T-cell (primary cell): ENCODE results near the gene UBE2E2. TPM values are rescaled to one million over a fixed set of nuclear protein-coding genes. Genes with fewer than 3 reads are reported as not detected.

Experiments
- ATAC-seq, 4 experiments: fragments of 200-7000 bp in 3 of 4; fragments of 150-1000 bp in 1 of 4; cut with Tn5 transposase; replicated peaks in 1 of 4; 1 replicate in 3 of 4; 2 replicates in 1 of 4; pipeline ENCODE4 v1.10.0; 2021; ENCODE audit warnings: moderate library complexity in 3 of 4, mild to moderate bottlenecking in 2 of 4, moderate number of reproducible peaks in 1 of 4
- CTCF ChIA-PET, 2 donors: fragments of 300-600 bp; sonication (Branson Sonifier 250); formaldehyde crosslinking; loops; one replicate each; lab custom pipeline; 2022; ENCODE audit warnings: antibody characterized with exemption in 2 of 2; lab: Charles Lee
- POLR2A ChIA-PET, 2 donors: fragments of 300-600 bp; sonication (Branson Sonifier 250); formaldehyde crosslinking; loops; one replicate each; lab custom pipeline; 2022; ENCODE audit warnings: antibody characterized with exemption in 2 of 2; lab: Charles Lee
- DNase-seq, 35 experiments: peaks; one replicate each; pipeline versions ENCODE4 v3.0.0 to v3.0.0-alpha.2; 2013 to 2023
- H3K27ac ChIP-seq: one replicate; pipeline ENCODE4 v1.5.1; 2013; ENCODE audit warnings: low read length
- H3K27me3 ChIP-seq, 2 experiments: replicated peaks in 1 of 2; 1 replicate in 1 of 2; 2 replicates in 1 of 2; pipeline versions ENCODE4 v1.6.1 to v1.7.0; 2013; ENCODE audit warnings: low read length in 1 of 2, mixed read lengths in 1 of 2; ENCODE audit not compliant: control insufficient read depth in 2 of 2, insufficient read depth in 2 of 2; ENCODE audit errors: extremely low read depth in 1 of 2
- H3K36me3 ChIP-seq, 2 donors: 1 replicate in 1 of 2; 2 replicates in 1 of 2; pipeline versions ENCODE4 v1.6.1 to v1.7.0; 2013; ENCODE audit warnings: low read length in 1 of 2; ENCODE audit not compliant: control insufficient read depth in 2 of 2, insufficient read depth in 1 of 2; ENCODE audit errors: extremely low read depth in 1 of 2
- H3K4me1 ChIP-seq, 2 experiments: 1 replicate in 1 of 2; 2 replicates in 1 of 2; pipeline versions ENCODE4 v1.6.1 to v1.7.0; 2013; ENCODE audit warnings: low read length in 2 of 2, mixed read lengths in 1 of 2; ENCODE audit not compliant: insufficient read depth in 2 of 2, control insufficient read depth in 1 of 2; ENCODE audit errors: extremely low read depth in 1 of 2
- H3K4me3 ChIP-seq, 2 donors: 1 replicate in 1 of 2; 2 replicates in 1 of 2; pipeline versions ENCODE4 v1.5.1 to v1.7.0; 2013; ENCODE audit warnings: mild to moderate bottlenecking in 2 of 2, low read length in 1 of 2, moderate library complexity in 1 of 2; ENCODE audit not compliant: control insufficient read depth in 1 of 2; ENCODE audit errors: extremely low read depth in 1 of 2
- H3K9me3 ChIP-seq: 2 replicates; pipeline ENCODE4 v1.7.0; 2013
- H3K27ac Mint-ChIP-seq, 2 donors: one replicate each; pipeline ENCODE4 v1.8.0; 2020 to 2021; ENCODE audit warnings: mild to moderate bottlenecking in 2 of 2, mixed read lengths in 2 of 2
- H3K27me3 Mint-ChIP-seq, 2 donors: one replicate each; pipeline ENCODE4 v1.8.0; 2021 to 2022; ENCODE audit warnings: mixed read lengths in 2 of 2
- H3K36me3 Mint-ChIP-seq: one replicate; pipeline ENCODE4 v1.8.0; 2021; ENCODE audit warnings: mixed read lengths
- H3K4me1 Mint-ChIP-seq, 3 donors: one replicate each; pipeline ENCODE4 v1.8.0; 2020 to 2022; ENCODE audit warnings: mixed read lengths in 3 of 3, mild to moderate bottlenecking in 1 of 3
- H3K4me3 Mint-ChIP-seq, 3 donors: one replicate each; pipeline ENCODE4 v1.8.0; 2020 to 2022; ENCODE audit warnings: mild to moderate bottlenecking in 3 of 3, mixed read lengths in 3 of 3, moderate library complexity in 3 of 3
- H3K9me3 Mint-ChIP-seq, 3 donors: one replicate each; pipeline ENCODE4 v1.8.0; 2020 to 2022; ENCODE audit warnings: mixed read lengths in 3 of 3
- WGBS: methylation state at CpG from one replicate; pipeline ENCODE4 v1.1.5; 2013; ENCODE audit warnings: missing lambda C conversion rate; ENCODE audit not compliant: insufficient coverage; 5-methylcytosine and 5-hydroxymethylcytosine counted together
- total RNA-seq, 35 experiments: library from RNA in 6 of 35; stranded (reverse) in 6 of 35; fragments of 120-200 nt in 1 of 35; gene quantifications; one replicate each; pipeline versions ENCODE4 v1.2.1 to v1.2.4 and lab custom pipeline; 2013 to 2026

The UBE2E2 gene
- total RNA-seq, 5 donors from 2014 or later (not counting 1 experiment from before 2014, with no cell fraction given): 7.2 to 17.6 (median 7.5) TPM

DNA sequence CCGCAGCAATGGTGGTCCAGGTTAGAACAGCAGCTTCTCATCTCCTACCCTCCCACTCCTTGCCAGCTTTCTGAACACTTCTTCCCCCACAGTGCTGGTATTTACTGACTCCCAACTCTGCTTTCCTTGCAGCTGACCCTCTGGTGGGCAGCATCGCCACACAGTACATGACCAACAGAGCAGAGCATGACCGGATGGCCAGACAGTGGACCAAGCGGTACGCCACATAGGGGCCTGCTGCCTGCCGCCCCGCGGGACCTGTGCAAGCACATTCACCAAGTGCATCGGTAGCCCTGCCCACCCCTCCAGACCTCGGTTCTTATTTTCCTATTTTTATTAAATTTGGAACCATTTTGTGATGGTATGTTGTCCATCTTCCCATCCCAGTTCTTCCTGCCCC, 386.5 kb downstream of the UBE2E2 start:
- Histone ChIP-seq H3K9me3 (no peaks in the 10 kb centered on the region), H3K27me3 (no peaks in the 10 kb centered on the region), H3K27ac (no peak overlapping the region), H3K36me3 (no peaks in the 10 kb centered on the region), H3K4me1 (no peaks in the 10 kb centered on the region), H3K4me3 (no peak overlapping the region)
- no peaks in the 10 kb centered on the region for H3K4me1 Mint-ChIP-seq
- WGBS: 90% methylated on average over 5 of the region's 10 CpGs
- peaks cover 5% of the 10 kb centered on the region for H3K36me3 Mint-ChIP-seq
- no peak overlapping the region for H3K4me3 Mint-ChIP-seq
- no peaks in the 10 kb centered on the region for H3K9me3 Mint-ChIP-seq
- CTCF ChIA-PET: no interaction called here
- H3K27ac Mint-ChIP-seq: no peak overlapping the region
- POLR2A ChIA-PET: no interaction called here
- peaks cover 0 to 1% of the 10 kb centered on the region in 2 donors for H3K27me3 Mint-ChIP-seq
- DNase-seq (no peak), ATAC-seq (no peak)

- Histone ChIP-seq H3K9me3 (no peaks in the 10 kb centered on the region), H3K36me3 (no peaks in the 10 kb centered on the region), H3K27me3 (no peaks in the 10 kb centered on the region), H3K4me3 (no peak overlapping the region), H3K4me1 (no peaks in the 10 kb centered on the region), H3K27ac (no peak overlapping the region)
- POLR2A ChIA-PET: no interaction called here
- no peak overlapping the region for H3K4me3 Mint-ChIP-seq
- H3K4me1 Mint-ChIP-seq: no peaks in the 10 kb centered on the region
- CTCF ChIA-PET: no interaction called here
- ATAC-seq: no peak
- H3K27ac Mint-ChIP-seq: no peak overlapping the region
- peaks cover 0 to 1% of the 10 kb centered on the region in 2 donors for H3K27me3 Mint-ChIP-seq
- WGBS: 50% methylated on average over 1 of the region's 8 CpGs
- DNase-seq: no peak
- H3K9me3 Mint-ChIP-seq: no peaks in the 10 kb centered on the region
- H3K36me3 Mint-ChIP-seq: peaks cover 5% of the 10 kb centered on the region
Observed at GRCh38 chr3:23590424-23591273, 387.5 kb downstream of the UBE2E2 start.

DNA sequence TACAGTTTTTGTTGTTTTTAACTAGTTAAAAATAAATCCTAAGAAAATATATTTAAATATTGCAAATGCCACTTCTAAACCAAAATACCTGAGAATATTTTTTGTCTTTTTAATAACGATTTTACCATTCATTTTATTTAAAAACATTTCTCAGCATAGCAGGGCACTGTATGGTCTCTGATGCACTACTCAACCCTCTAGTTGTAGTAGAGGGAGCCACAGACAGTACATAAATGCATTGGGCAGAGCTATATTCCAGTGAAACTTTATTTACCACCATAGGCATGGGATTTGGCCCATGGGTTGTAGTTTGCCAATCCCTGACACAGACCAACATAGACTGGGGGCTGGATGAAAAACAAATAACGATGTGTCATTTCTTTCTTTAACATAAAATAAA, 388.2 kb downstream of the UBE2E2 start:
- Mint-ChIP-seq H3K27me3 (peaks cover 0 to 1% of the 10 kb centered on the region in 2 donors), H3K27ac (no peak overlapping the region), H3K4me3 (no peak overlapping the region), H3K9me3 (peaks cover 0 to 3% (median 2%) of the 10 kb centered on the region in 3 donors), H3K4me1 (no peaks in the 10 kb centered on the region), H3K36me3 (peaks cover 7% of the 10 kb centered on the region)
- no peak overlapping the region for H3K27ac ChIP-seq
- H3K36me3 ChIP-seq: no peaks in the 10 kb centered on the region
- POLR2A ChIA-PET: no interaction called here
- DNase-seq (no peak), ATAC-seq (no peak)
- no peaks in the 10 kb centered on the region for H3K4me1 ChIP-seq
- H3K9me3 ChIP-seq: no peaks in the 10 kb centered on the region
- WGBS: no CpG with 5 or more reads among the region's 2 CpGs
- CTCF ChIA-PET: no interaction called here
- H3K4me3 ChIP-seq: no peak overlapping the region
- no peaks in the 10 kb centered on the region for H3K27me3 ChIP-seq

DNA sequence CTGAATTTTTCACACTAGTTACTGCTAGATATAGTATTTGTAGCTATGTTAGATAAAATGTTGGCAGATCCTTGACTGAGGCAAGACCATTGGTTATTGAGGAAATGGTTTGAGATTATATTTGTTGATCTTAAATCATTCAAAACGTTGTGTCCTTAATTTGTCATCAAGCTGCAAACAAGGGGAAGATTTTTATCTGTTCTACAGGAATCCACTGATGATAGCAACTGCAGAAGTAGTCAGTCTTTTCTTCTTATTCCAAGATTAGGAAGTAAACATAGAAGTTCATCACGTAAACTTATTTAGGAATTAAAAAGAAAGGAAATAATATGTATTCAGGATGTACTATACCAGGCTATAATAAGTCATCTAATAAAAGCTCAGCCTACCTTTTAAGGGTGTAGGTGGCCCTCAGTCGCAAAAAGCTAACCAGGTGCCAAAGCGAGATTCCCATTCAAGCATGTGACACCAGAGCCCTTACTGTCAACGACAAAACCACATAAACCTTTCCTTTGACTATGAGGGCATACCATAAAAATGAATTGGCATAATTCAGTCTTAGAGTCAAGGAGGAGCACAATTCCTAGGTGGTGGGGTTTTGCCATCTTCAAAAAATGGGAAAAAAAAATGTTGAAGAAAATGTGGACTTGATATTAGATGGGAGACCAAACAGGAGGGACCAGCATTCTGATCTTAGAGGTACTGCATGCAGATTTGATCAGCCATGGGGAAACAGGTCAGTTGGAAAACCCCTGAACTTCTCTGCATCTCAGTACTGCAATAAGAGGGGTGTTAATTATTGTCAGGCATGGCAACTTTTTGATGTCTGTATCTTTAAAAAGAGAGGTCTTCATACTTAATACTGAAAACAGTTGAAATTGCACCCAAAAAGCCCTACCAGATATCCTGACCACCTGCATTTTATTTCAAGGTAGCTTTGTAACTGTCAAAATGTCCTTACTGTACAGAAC, 390.1 kb downstream of the UBE2E2 start:
- Histone ChIP-seq H3K27ac (no peak overlapping the region), H3K9me3 (no peaks in the 10 kb centered on the region), H3K4me1 (no peaks in the 10 kb centered on the region), H3K4me3 (no peak overlapping the region), H3K36me3 (no peaks in the 10 kb centered on the region), H3K27me3 (no peaks in the 10 kb centered on the region)
- Mint-ChIP-seq H3K36me3 (peaks cover 9% of the 10 kb centered on the region), H3K27me3 (peaks cover 0 to 1% of the 10 kb centered on the region in 2 donors), H3K4me3 (no peak overlapping the region), H3K27ac (no peak overlapping the region), H3K4me1 (no peaks in the 10 kb centered on the region), H3K9me3 (peaks cover 3 to 8% (median 3%) of the 10 kb centered on the region in 3 donors)
- ChIA-PET POLR2A (no interaction called here), CTCF (no interaction called here)
- no CpG with 5 or more reads among the region's 5 CpGs for WGBS
- ATAC-seq: no peak
- DNase-seq: no peak

- H3K4me1 ChIP-seq: no peaks in the 10 kb centered on the region
- ChIA-PET CTCF (no interaction called here), POLR2A (no interaction called here)
- H3K4me3 Mint-ChIP-seq: no peak overlapping the region
- no peak for ATAC-seq
- H3K27me3 Mint-ChIP-seq: peaks cover 0 to 1% of the 10 kb centered on the region in 2 donors
- H3K4me1 Mint-ChIP-seq: no peaks in the 10 kb centered on the region
- H3K27me3 ChIP-seq: no peaks in the 10 kb centered on the region
- H3K36me3 ChIP-seq: no peaks in the 10 kb centered on the region
- no peaks in the 10 kb centered on the region for H3K9me3 ChIP-seq
- H3K27ac ChIP-seq: no peak overlapping the region
- WGBS: 100% methylated on average over 1 of the region's 4 CpGs
- H3K36me3 Mint-ChIP-seq: peaks cover 9% of the 10 kb centered on the region
- no peak for DNase-seq
- H3K27ac Mint-ChIP-seq: no peak overlapping the region
- peaks cover 3 to 8% (median 3%) of the 10 kb centered on the region in 3 donors for H3K9me3 Mint-ChIP-seq
- no peak overlapping the region for H3K4me3 ChIP-seq
Observed at GRCh38 chr3:23594066-23594465, 390.9 kb downstream of the UBE2E2 start.

- Mint-ChIP-seq H3K27me3 (no peaks in the 10 kb centered on the region), H3K27ac (no peak overlapping the region), H3K9me3 (peaks cover 3 to 8% (median 3%) of the 10 kb centered on the region in 3 donors), H3K4me3 (no peak overlapping the region), H3K36me3 (peaks cover 5% of the 10 kb centered on the region), H3K4me1 (no peaks in the 10 kb centered on the region)
- WGBS: 83% methylated on average over 2 of the region's 5 CpGs
- POLR2A ChIA-PET: no interaction called here
- DNase-seq: no peak
- no peaks in the 10 kb centered on the region for H3K36me3 ChIP-seq
- H3K4me3 ChIP-seq: no peak overlapping the region
- no peak overlapping the region for H3K27ac ChIP-seq
- CTCF ChIA-PET: no interaction called here
- ATAC-seq: no peak
- H3K9me3 ChIP-seq: no peaks in the 10 kb centered on the region
- no peaks in the 10 kb centered on the region for H3K4me1 ChIP-seq
- H3K27me3 ChIP-seq: no peaks in the 10 kb centered on the region
Observed at GRCh38 chr3:23594894-23595670, 392.0 kb downstream of the UBE2E2 start.
